ENCODE data around the gene ATF2. TPM values are rescaled to one million over a fixed set of nuclear protein-coding genes. Genes with fewer than 3 reads are reported as not detected.

The ATF2 gene
- total RNA-seq, 1 donor from 2014 or later, result 62.5 TPM

- no peak for DNase-seq
Observed at GRCh38 chr2:175025946-175026345, 142.1 kb downstream of the ATF2 start.

GRCh38 chr2:175025233-175025632, 142.8 kb downstream of the ATF2 start:
- DNase-seq, result no peak

GRCh38 chr2:175022923-175023322, 145.1 kb downstream of the ATF2 start:
- DNase-seq, result no peak

Small RNA genes lying within 50 kb of the gene (small RNA-seq; reads per million reads assigned to genes)
- gene MIR933 (ENCODE audit: low replicate concordance) (0.08 reads per million), gene RF02271 (ENCODE audit: low replicate concordance) (not detected), gene RNU6-1290P (ENCODE audit: low replicate concordance) (not detected), gene RNU6-763P (ENCODE audit: low replicate concordance) (not detected)

Other genes starting within 250 kb of the ATF2 start
- gene CHN1, start 162.8 kb downstream of the ATF2 start, total RNA-seq, result 19.7 TPM
- 151 TPM for gene ATP5MC3, start 13.5 kb upstream of the ATF2 start, total RNA-seq